ENCODE data around the gene RPS6KA5. TPM values are rescaled to one million over a fixed set of nuclear protein-coding genes. Genes with fewer than 3 reads are reported as not detected.
A peak's percentile ranks its signal among the peaks of the same experiment; 100 is the strongest.

Gene RPS6KA5
- total RNA-seq, 2 donors from 2014 or later, result 8.1 to 9.6 TPM

- intact Hi-C loops (cut with DNase I), result no loop called here
Observed at GRCh38 chr14:90805662-90806540, 254.5 kb downstream of the RPS6KA5 start.

DNA sequence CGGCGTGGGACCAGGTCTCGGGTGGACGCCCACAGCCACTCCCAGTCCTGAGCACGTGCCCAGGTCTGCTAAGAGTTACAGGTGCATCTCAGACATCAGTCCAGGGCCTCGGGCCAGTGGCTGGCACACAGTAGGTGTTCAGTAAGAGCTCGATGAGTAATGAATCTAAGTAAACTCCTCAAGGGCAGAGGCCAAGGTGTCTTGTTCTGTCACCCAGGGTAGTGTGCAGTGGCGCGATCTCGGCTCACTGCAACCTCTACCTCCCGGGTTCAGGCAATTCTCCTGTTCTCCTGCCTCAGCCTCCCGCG, 255.4 kb downstream of the RPS6KA5 start:
- ATAC-seq, result no peak
- DNase-seq, result no peak
- intact Hi-C loops (cut with DNase I), result no loop called here

More at GRCh38 chr14:90805662-90806540, 254.5 kb downstream of the RPS6KA5 start:
- ATAC-seq (peak; percentile 46 to 69), DNase-seq (peak; percentile 70)

- DNase-seq (no peak), ATAC-seq (no peak)
- intact Hi-C loops (cut with DNase I), result no loop called here
Observed at GRCh38 chr14:90804292-90805083, 256.0 kb downstream of the RPS6KA5 start.

- intact Hi-C loops (cut with DNase I), result no loop called here
- no peak for DNase-seq
- peak in 1 of 2 donors; percentile 21 for ATAC-seq
Observed at GRCh38 chr14:90803249-90803648, 257.2 kb downstream of the RPS6KA5 start.

- intact Hi-C loops (cut with DNase I), result no loop called here
- ATAC-seq (no peak), DNase-seq (no peak)
Observed at GRCh38 chr14:90799420-90799819, 261.0 kb downstream of the RPS6KA5 start.

GRCh38 chr14:90797919-90798318, 262.5 kb downstream of the RPS6KA5 start:
- ATAC-seq (no peak), DNase-seq (no peak)
- intact Hi-C loops (cut with DNase I), result no loop called here

Other genes with a start within 250 kb of the RPS6KA5 start
- gene TTC7B, start 244.2 kb downstream of the RPS6KA5 start, total RNA-seq, result 10 to 100 TPM; 61.9 to 76.5 TPM
- gene DGLUCY, start 53.4 kb upstream of the RPS6KA5 start, total RNA-seq, result 100 to 1,000 TPM; 110 to 129 TPM
- 1 to 10 TPM in 1 of 2 donors, under 1 TPM in 1; 0.94 to 1.8 TPM for gene GPR68, start 184.1 kb upstream of the RPS6KA5 start, total RNA-seq